AG10803 (cell line): ENCODE measurements around the gene HEPACAM2.
A peak's percentile ranks its signal among the peaks of the same experiment; 100 is the strongest.

Source experiments
- DNase-seq: peaks from one replicate; pipeline ENCODE4 v3.0.0; 2010; ENCODE audit warnings: low read depth
- H3K4me3 ChIP-seq: 2 replicates; pipeline ENCODE4 v1.5.1; 2011; ENCODE audit warnings: mild to moderate bottlenecking, low read length, control low read depth
- CTCF ChIP-seq: conservative IDR thresholded peaks from 2 replicates; pipeline ENCODE4 v1.5.1; 2011; ENCODE audit warnings: mild to moderate bottlenecking, low read length, control low read depth, inconsistent platforms

HEPACAM2 gene

GRCh38 chr7:93171606-93172226 lies 54.6 kb downstream of the HEPACAM2 start:
- H3K4me3 ChIP-seq = no peak overlapping the region
- TF ChIP-seq CTCF = no peak
- DNase-seq = no peak

GRCh38 chr7:93165447-93165846 lies 60.8 kb downstream of the HEPACAM2 start:
- DNase-seq = no peak
- TF ChIP-seq CTCF = no peak
- no peak overlapping the region for H3K4me3 ChIP-seq

GRCh38 chr7:93164766-93165165 lies 61.5 kb downstream of the HEPACAM2 start:
- H3K4me3 ChIP-seq = no peak overlapping the region
- no peak for DNase-seq
- no peak for TF ChIP-seq CTCF

- no peak for TF ChIP-seq CTCF
- no peak for DNase-seq
- H3K4me3 ChIP-seq = no peak overlapping the region
These were observed 65.0 kb downstream of the HEPACAM2 start for GRCh38 chr7:93161181-93161762.

- no peak overlapping the region for H3K4me3 ChIP-seq
- TF ChIP-seq CTCF = no peak
These were observed 65.9 kb downstream of the HEPACAM2 start for GRCh38 chr7:93160410-93160809.

GRCh38 chr7:93159490-93159889 lies 66.8 kb downstream of the HEPACAM2 start:
- peak; percentile 16 for DNase-seq
- H3K4me3 ChIP-seq = no peak overlapping the region
- TF ChIP-seq CTCF = no peak

More at GRCh38 chr7:93160410-93160809, 65.9 kb downstream of the HEPACAM2 start:
- DNase-seq = no peak

GRCh38 chr7:93156884-93157283 lies 69.4 kb downstream of the HEPACAM2 start:
- TF ChIP-seq CTCF = no peak
- peak; percentile 51 for DNase-seq
- H3K4me3 ChIP-seq = no peak overlapping the region
